Loucy (cell line): ENCODE measurements around the gene NDRG3.

Experiments
- H2AFZ ChIP-seq: fragments of 200-600 bp; sonication (generic); 2 replicates; pipeline ENCODE4 v1.6.0; 2016; ENCODE audit warnings: antibody characterized with exemption, mild to moderate bottlenecking, low read length, moderate library complexity
- H3F3A ChIP-seq: fragments of 200-600 bp; 2 replicates; pipeline ENCODE4 v1.6.0; 2016; ENCODE audit warnings: antibody characterized with exemption, low read depth, mild to moderate bottlenecking
- H3K27me3 ChIP-seq: fragments of 200-600 bp; sonication (generic); 2 replicates; pipeline ENCODE4 v1.6.1; 2014; ENCODE audit warnings: low read length, mild to moderate bottlenecking; ENCODE audit not compliant: insufficient read depth, poor library complexity, severe bottlenecking
- H3K36me3 ChIP-seq: fragments of 200-600 bp; sonication (generic); 2 replicates; pipeline ENCODE4 v1.6.1; 2016; ENCODE audit warnings: low read length; ENCODE audit not compliant: insufficient read depth
- H3K4me1 ChIP-seq: fragments of 200-600 bp; sonication (generic); 2 replicates; pipeline ENCODE4 v1.5.1; 2014; ENCODE audit warnings: low read length, mild to moderate bottlenecking; ENCODE audit not compliant: insufficient read depth, poor library complexity, severe bottlenecking
- H3K4me2 ChIP-seq: fragments of 200-600 bp; sonication (generic); 2 replicates; pipeline ENCODE4 v1.6.0; 2014; ENCODE audit warnings: antibody characterized with exemption, low read length, low read depth, mild to moderate bottlenecking; ENCODE audit not compliant: poor library complexity, severe bottlenecking
- H3K4me3 ChIP-seq: fragments of 200-600 bp; sonication (generic); 2 replicates; pipeline ENCODE4 v1.5.1; 2014; ENCODE audit warnings: low read length, mild to moderate bottlenecking, mixed read lengths; ENCODE audit not compliant: poor library complexity, severe bottlenecking
- H3K79me2 ChIP-seq: fragments of 200-600 bp; sonication (generic); 2 replicates; pipeline ENCODE4 v1.6.1; 2014; ENCODE audit warnings: low read length; ENCODE audit not compliant: insufficient read depth
- H3K9ac ChIP-seq: fragments of 200-600 bp; sonication (generic); 2 replicates; pipeline ENCODE4 v1.6.0; 2014; ENCODE audit warnings: mild to moderate bottlenecking, low read depth, low read length, moderate library complexity; ENCODE audit not compliant: poor library complexity, severe bottlenecking
- H3K9me2 ChIP-seq: fragments of 200-600 bp; sonication (generic); replicated peaks from 2 replicates; pipeline ENCODE4 v1.6.1; 2016; ENCODE audit warnings: low read depth, low read length, mixed read lengths
- H3K9me3 ChIP-seq: fragments of 200-600 bp; sonication (generic); 2 replicates; pipeline ENCODE4 v1.6.1; 2014; ENCODE audit warnings: mild to moderate bottlenecking, antibody characterized with exemption, low read length, low read depth; ENCODE audit not compliant: insufficient read depth
- H4K20me1 ChIP-seq: fragments of 200-600 bp; sonication (generic); 2 replicates; pipeline ENCODE4 v1.6.0; 2014; ENCODE audit warnings: antibody characterized with exemption, low read length, mild to moderate bottlenecking; ENCODE audit not compliant: insufficient read depth, poor library complexity, severe bottlenecking
- CTCF ChIP-seq: fragments of 200-600 bp; sonication (generic); conservative IDR thresholded peaks from 2 replicates; pipeline ENCODE4 v1.5.1; 2014; ENCODE audit warnings: mild to moderate bottlenecking, antibody characterized with exemption, low read length
- EZH2phosphoT487 ChIP-seq: fragments of 200-600 bp; IDR thresholded peaks from 2 replicates; pipeline ENCODE4 v1.6.1; 2018; ENCODE audit warnings: antibody characterized with exemption, mild to moderate bottlenecking, moderate library complexity, borderline replicate concordance

Gene NDRG3

GRCh38 chr20:36744243-36744642, 1.6 kb downstream of the NDRG3 start:
- Histone ChIP-seq H4K20me1 (no peaks in the 10 kb centered on the region), H2AFZ (no peak overlapping the region), H3K27me3 (no peaks in the 10 kb centered on the region), H3K4me2 (peak overlapping the region; percentile 100), H3K4me3 (no peak overlapping the region), H3K9ac (peak overlapping the region; percentile 33), H3K9me2 (no peaks in the 10 kb centered on the region), H3K9me3 (no peaks in the 10 kb centered on the region), H3F3A (peaks cover 3% of the 10 kb centered on the region; the same call in 1 of the 2 replicates), H3K79me2 (peaks cover 4% of the 10 kb centered on the region; the same call in 1 of the 2 replicates), H3K36me3 (no peaks in the 10 kb centered on the region), H3K4me1 (peaks cover 31% of the 10 kb centered on the region)
- no peak for TF ChIP-seq CTCF
- no peak for TF ChIP-seq EZH2phosphoT487

- no peak overlapping the region for H3K9ac ChIP-seq
- no peak overlapping the region for H3K4me2 ChIP-seq
- H3K27me3 ChIP-seq: no peaks in the 10 kb centered on the region
- H3K79me2 ChIP-seq: peaks cover 4% of the 10 kb centered on the region; the same call in 1 of the 2 replicates
- H4K20me1 ChIP-seq: no peaks in the 10 kb centered on the region
- peaks cover 31% of the 10 kb centered on the region for H3K4me1 ChIP-seq
- no peaks in the 10 kb centered on the region for H3K36me3 ChIP-seq
- peaks cover 3% of the 10 kb centered on the region; the same call in 1 of the 2 replicates for H3F3A ChIP-seq
- TF ChIP-seq CTCF: no peak
- TF ChIP-seq EZH2phosphoT487: no peak
- H2AFZ ChIP-seq: no peak overlapping the region
- no peaks in the 10 kb centered on the region for H3K9me3 ChIP-seq
- no peaks in the 10 kb centered on the region for H3K9me2 ChIP-seq
- H3K4me3 ChIP-seq: no peak overlapping the region
Measured at GRCh38 chr20:36742558-36742957, 3.3 kb downstream of the NDRG3 start.

DNA sequence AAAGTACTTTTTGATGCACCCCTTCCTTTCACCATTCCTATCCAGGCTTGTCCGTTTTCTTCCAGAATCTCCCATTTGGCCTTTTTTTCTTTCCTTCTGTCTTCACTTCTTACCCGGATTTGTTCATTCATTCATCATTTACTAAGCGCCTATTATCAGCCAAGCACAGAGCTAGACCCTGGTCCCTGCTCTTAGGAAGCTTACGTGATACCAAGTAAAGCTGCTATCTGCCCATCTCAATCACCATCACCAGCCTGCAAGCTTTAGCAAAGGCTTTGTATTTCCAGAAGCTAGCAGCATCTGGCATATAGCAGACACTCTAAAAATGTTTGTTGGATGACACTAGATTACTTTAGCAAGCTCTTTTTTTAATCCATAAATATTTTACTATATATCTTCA, 4.8 kb downstream of the NDRG3 start:
- Histone ChIP-seq H3K4me1 (peaks cover 37% of the 10 kb centered on the region), H3K27me3 (no peaks in the 10 kb centered on the region), H3K9me3 (no peaks in the 10 kb centered on the region), H4K20me1 (no peaks in the 10 kb centered on the region), H3K4me2 (peak overlapping the region; percentile 25), H2AFZ (no peak overlapping the region), H3K36me3 (no peaks in the 10 kb centered on the region), H3K79me2 (peaks cover 4% of the 10 kb centered on the region; the same call in 1 of the 2 replicates), H3K4me3 (no peak overlapping the region), H3K9me2 (no peaks in the 10 kb centered on the region), H3F3A (peaks cover 3% of the 10 kb centered on the region; the same call in 1 of the 2 replicates), H3K9ac (no peak overlapping the region)
- TF ChIP-seq CTCF: no peak
- TF ChIP-seq EZH2phosphoT487: no peak
